ENCODE measurements around the gene U2AF1L4.

The U2AF1L4 gene

DNA sequence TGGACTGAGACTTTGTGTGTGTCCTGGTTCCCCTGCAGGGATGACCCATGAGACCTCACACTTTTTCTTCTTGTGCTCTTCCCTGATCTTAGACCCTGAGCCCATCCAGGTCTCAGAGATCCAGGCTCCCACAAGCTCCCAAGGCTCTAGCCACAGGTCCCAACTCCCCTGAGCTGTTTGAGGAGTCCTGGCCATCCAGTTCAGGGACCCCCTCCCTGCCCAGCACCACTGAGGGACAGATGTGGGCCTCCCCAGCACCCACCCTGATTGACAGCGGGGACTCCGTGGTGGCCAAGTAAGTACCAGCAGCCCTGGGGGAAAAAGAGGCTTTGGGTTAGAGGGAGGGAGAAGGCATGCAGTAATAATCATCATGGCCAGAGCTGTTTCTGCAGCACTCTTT, 14.5 kb upstream of the U2AF1L4 start:
- TF ChIP-seq, protein P1, sequence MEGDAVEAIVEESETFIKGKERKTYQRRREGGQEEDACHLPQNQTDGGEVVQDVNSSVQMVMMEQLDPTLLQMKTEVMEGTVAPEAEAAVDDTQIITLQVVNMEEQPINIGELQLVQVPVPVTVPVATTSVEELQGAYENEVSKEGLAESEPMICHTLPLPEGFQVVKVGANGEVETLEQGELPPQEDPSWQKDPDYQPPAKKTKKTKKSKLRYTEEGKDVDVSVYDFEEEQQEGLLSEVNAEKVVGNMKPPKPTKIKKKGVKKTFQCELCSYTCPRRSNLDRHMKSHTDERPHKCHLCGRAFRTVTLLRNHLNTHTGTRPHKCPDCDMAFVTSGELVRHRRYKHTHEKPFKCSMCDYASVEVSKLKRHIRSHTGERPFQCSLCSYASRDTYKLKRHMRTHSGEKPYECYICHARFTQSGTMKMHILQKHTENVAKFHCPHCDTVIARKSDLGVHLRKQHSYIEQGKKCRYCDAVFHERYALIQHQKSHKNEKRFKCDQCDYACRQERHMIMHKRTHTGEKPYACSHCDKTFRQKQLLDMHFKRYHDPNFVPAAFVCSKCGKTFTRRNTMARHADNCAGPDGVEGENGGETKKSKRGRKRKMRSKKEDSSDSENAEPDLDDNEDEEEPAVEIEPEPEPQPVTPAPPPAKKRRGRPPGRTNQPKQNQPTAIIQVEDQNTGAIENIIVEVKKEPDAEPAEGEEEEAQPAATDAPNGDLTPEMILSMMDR (IDR thresholded peaks at IDR 0.05; ENCODE audit: low read depth, low read length) = no peak
- Histone ChIP-seq H3K36me3 (peaks cover 17% of the 10 kb centered on the region), H3K4me3 (ENCODE audit: low read depth, low read length) (no peak overlapping the region), H3K27me3 (no peaks in the 10 kb centered on the region), H3K9me3 (no peaks in the 10 kb centered on the region), H3K4me1 (no peaks in the 10 kb centered on the region; the same call in 1 of the 2 replicates)
- no peak for DNase-seq

- DNase-seq = peak; percentile 98
- TF ChIP-seq, protein P1 (IDR thresholded peaks at IDR 0.05; ENCODE audit: low read depth, low read length) = no peak
- Histone ChIP-seq H3K4me1 (no peaks in the 10 kb centered on the region; the same call in 1 of the 2 replicates), H3K4me3 (ENCODE audit: low read depth, low read length) (peak within 1 kb of the TSS; percentile 92), H3K9me3 (no peaks in the 10 kb centered on the region), H3K27me3 (no peaks in the 10 kb centered on the region), H3K36me3 (peaks cover 17% of the 10 kb centered on the region)
Measured at GRCh38 chr19:35757749-35758608, 12.8 kb upstream of the U2AF1L4 start, which contains the start of gene PROSER3. TSS of gene PROSER3 (plus strand) at chr19:35758176. CDS start at chr19:35758216, 40 bp downstream.

DNA sequence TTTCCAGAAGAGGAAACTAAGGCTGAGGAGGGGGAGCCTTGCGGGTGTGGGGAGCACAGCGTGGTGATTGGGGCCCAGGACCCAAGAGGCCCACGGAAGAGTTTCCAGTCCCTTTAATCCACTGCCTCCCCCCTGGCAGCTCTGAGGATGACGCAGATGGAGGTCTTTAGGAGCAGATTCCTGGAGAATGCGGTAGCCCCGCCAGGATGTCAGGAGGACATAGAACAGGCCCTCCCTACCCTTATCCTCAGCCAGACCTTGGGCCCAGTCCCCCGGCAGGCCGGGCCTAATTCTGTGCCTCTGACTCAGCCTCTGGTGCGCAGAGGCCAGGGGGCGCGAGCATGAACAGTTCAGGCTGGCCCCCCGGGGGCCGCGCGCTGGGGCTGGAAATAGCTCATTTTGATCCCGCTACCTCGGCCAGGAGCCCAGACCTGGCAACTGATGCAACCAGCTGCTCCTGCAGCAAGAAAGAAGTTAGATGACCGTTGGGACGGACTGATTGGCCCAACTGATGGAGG, 12.1 kb upstream of the U2AF1L4 start:
- Histone ChIP-seq H3K9me3 (no peaks in the 10 kb centered on the region), H3K4me3 (ENCODE audit: low read depth, low read length) (peak overlapping the region; percentile 92), H3K36me3 (peaks cover 17% of the 10 kb centered on the region), H3K27me3 (no peaks in the 10 kb centered on the region), H3K4me1 (no peaks in the 10 kb centered on the region; the same call in 1 of the 2 replicates)
- DNase-seq = peak; percentile 78
- TF ChIP-seq, protein P1 (IDR thresholded peaks at IDR 0.05; ENCODE audit: low read depth, low read length) = no peak

GRCh38 chr19:35756377-35757230, 11.4 kb upstream of the U2AF1L4 start, which contains the start of gene HSPB6:
TSS of gene HSPB6 (minus strand) at chr19:35757029. CDS start at chr19:35757008, 21 bp downstream.
- Histone ChIP-seq H3K9me3 (no peaks in the 10 kb centered on the region), H3K4me1 (no peaks in the 10 kb centered on the region; the same call in 1 of the 2 replicates), H3K27me3 (no peaks in the 10 kb centered on the region), H3K4me3 (ENCODE audit: low read depth, low read length) (peak within 1 kb of the TSS; percentile 92), H3K36me3 (peaks cover 13% of the 10 kb centered on the region)
- TF ChIP-seq, protein P1 (IDR thresholded peaks at IDR 0.05; ENCODE audit: low read depth, low read length) = no peak
- DNase-seq = no peak

GRCh38 chr19:35755550-35756376, 10.5 kb upstream of the U2AF1L4 start:
- H3K4me1 ChIP-seq = no peaks in the 10 kb centered on the region; the same call in 1 of the 2 replicates
- TF ChIP-seq, protein P1 (IDR thresholded peaks at IDR 0.05; ENCODE audit: low read depth, low read length) = no peak
- no peak for DNase-seq
- no peaks in the 10 kb centered on the region for H3K27me3 ChIP-seq
- no peak overlapping the region for H3K4me3 ChIP-seq (ENCODE audit: low read depth, low read length)
- no peaks in the 10 kb centered on the region for H3K9me3 ChIP-seq
- H3K36me3 ChIP-seq = peaks cover 8% of the 10 kb centered on the region
